CD14-positive monocyte (primary cell): ENCODE results near the gene SPAG16. TPM values are rescaled to one million over a fixed set of nuclear protein-coding genes. Genes with fewer than 3 reads are reported as not detected.

Experiments used
- DNase-seq, 3 donors: peaks; one replicate each; pipeline ENCODE4 v3.0.0-alpha.2; 2011 to 2022
- H2AFZ ChIP-seq: 2 replicates; pipeline ENCODE4 v1.6.0; 2012; ENCODE audit warnings: mild to moderate bottlenecking, low read depth, low read length, inconsistent platforms; ENCODE audit not compliant: insufficient read depth, poor library complexity, severe bottlenecking
- H3K27ac ChIP-seq, 2 donors: 1 replicate in 1 of 2; 2 replicates in 1 of 2; pipeline ENCODE4 v1.5.1; 2012 to 2013; ENCODE audit warnings: low read length in 2 of 2, control low read depth in 1 of 2, inconsistent platforms in 1 of 2, low read depth in 1 of 2, mild to moderate bottlenecking in 1 of 2
- H3K27me3 ChIP-seq, 2 donors: one replicate each; pipeline versions ENCODE4 v1.6.0 to v1.6.1; 2011 to 2013; ENCODE audit warnings: low read length in 2 of 2; ENCODE audit not compliant: control insufficient read depth in 2 of 2, insufficient read depth in 2 of 2
- H3K36me3 ChIP-seq, 2 donors: replicated peaks in 1 of 2; 1 replicate in 1 of 2; 2 replicates in 1 of 2; pipeline versions ENCODE4 v1.5.1 to v1.6.1; 2012 to 2013; ENCODE audit warnings: low read length in 2 of 2, control low read depth in 1 of 2, inconsistent platforms in 1 of 2, mild to moderate bottlenecking in 1 of 2; ENCODE audit not compliant: insufficient read depth in 2 of 2, control insufficient read depth in 1 of 2
- H3K4me1 ChIP-seq, 2 donors: 1 replicate in 1 of 2; 2 replicates in 1 of 2; pipeline versions ENCODE4 v1.5.1 to v1.6.1; 2012 to 2013; ENCODE audit warnings: low read length in 2 of 2, control low read depth in 1 of 2, inconsistent platforms in 1 of 2, mild to moderate bottlenecking in 1 of 2, moderate library complexity in 1 of 2; ENCODE audit not compliant: insufficient read depth in 2 of 2, control insufficient read depth in 1 of 2
- H3K4me2 ChIP-seq: replicated peaks from 2 replicates; pipeline ENCODE3; 2012; ENCODE audit warnings: low read length, moderate library complexity, mild to moderate bottlenecking; ENCODE audit not compliant: poor library complexity, severe bottlenecking; ENCODE audit errors: extremely low read depth
- H3K4me3 ChIP-seq, 3 experiments: fragments of 200-600 bp in 1 of 3; sonication (generic) in 1 of 3; replicated peaks in 1 of 3; 1 replicate in 2 of 3; 2 replicates in 1 of 3; pipeline ENCODE4 v1.5.1; 2011 to 2013; ENCODE audit warnings: low read length in 3 of 3, mild to moderate bottlenecking in 3 of 3, control low read depth in 2 of 3, low read depth in 2 of 3, inconsistent platforms in 1 of 3, moderate library complexity in 1 of 3
- H3K79me2 ChIP-seq: 2 replicates; pipeline ENCODE4 v1.6.0; 2012; ENCODE audit warnings: mild to moderate bottlenecking, control low read depth, inconsistent platforms, low read length, moderate library complexity; ENCODE audit not compliant: insufficient read depth
- H3K9ac ChIP-seq: 2 replicates; pipeline ENCODE4 v1.6.0; 2017; ENCODE audit warnings: low read length, mild to moderate bottlenecking; ENCODE audit not compliant: insufficient read depth, poor library complexity, severe bottlenecking
- H3K9me3 ChIP-seq, 2 donors: replicated peaks in 1 of 2; 1 replicate in 1 of 2; 2 replicates in 1 of 2; pipeline versions ENCODE4 v1.5.1 to v1.6.1; 2012 to 2013; ENCODE audit warnings: low read length in 2 of 2, control low read depth in 1 of 2; ENCODE audit not compliant: control insufficient read depth in 1 of 2, insufficient read depth in 1 of 2
- H4K20me1 ChIP-seq: 2 replicates; pipeline ENCODE4 v1.6.0; 2012; ENCODE audit warnings: mild to moderate bottlenecking, low read length, control low read depth, moderate library complexity; ENCODE audit not compliant: insufficient read depth
- H3K27ac Mint-ChIP-seq, 7 donors: one replicate each; pipeline ENCODE4 v1.8.0; 2020; ENCODE audit warnings: mild to moderate bottlenecking in 7 of 7, mixed read lengths in 7 of 7, moderate library complexity in 6 of 7, inconsistent platforms in 2 of 7
- H3K27me3 Mint-ChIP-seq, 3 donors: one replicate each; pipeline ENCODE4 v1.8.0; 2021 to 2022; ENCODE audit warnings: low read depth in 3 of 3, mild to moderate bottlenecking in 3 of 3, mixed read lengths in 3 of 3, moderate library complexity in 3 of 3, inconsistent platforms in 1 of 3
- H3K36me3 Mint-ChIP-seq, 2 donors: one replicate each; pipeline ENCODE4 v1.8.0; 2020; ENCODE audit warnings: mixed read lengths in 2 of 2, inconsistent platforms in 1 of 2, mild to moderate bottlenecking in 1 of 2
- H3K4me1 Mint-ChIP-seq: one replicate; pipeline ENCODE4 v1.8.0; 2020; ENCODE audit warnings: mild to moderate bottlenecking, mixed read lengths
- H3K4me3 Mint-ChIP-seq, 2 donors: one replicate each; pipeline ENCODE4 v1.8.0; 2020; ENCODE audit warnings: mild to moderate bottlenecking in 2 of 2, mixed read lengths in 2 of 2, moderate library complexity in 1 of 2
- H3K9me3 Mint-ChIP-seq, 7 donors: one replicate each; pipeline ENCODE4 v1.8.0; 2020 to 2022; ENCODE audit warnings: mixed read lengths in 7 of 7, mild to moderate bottlenecking in 6 of 7, moderate library complexity in 6 of 7, inconsistent platforms in 2 of 7
- CTCF ChIP-seq: fragments of 200-600 bp; IDR thresholded peaks from one replicate; pipeline ENCODE4 v1.8.0; 2022; ENCODE audit warnings: antibody characterized with exemption, mild to moderate bottlenecking
- WGBS: methylation state at CpG from one replicate; pipeline ENCODE4 v1.1.5; 2013; ENCODE audit warnings: missing lambda C conversion rate; ENCODE audit not compliant: insufficient coverage; 5-methylcytosine and 5-hydroxymethylcytosine counted together
- intact Hi-C, 2 donors: fragments of 100-400 bp; cut with micrococcal nuclease; formaldehyde crosslinking; loops; one replicate each; pipeline versions ENCODE4 v1.15.0 to v1.15.1; 2023
- polyA plus RNA-seq, 3 donors: library from polyadenylated mRNA; depleted of rRNA in 1 of 3; unstranded in 2 of 3; stranded (reverse) in 1 of 3; fragments of 300-500 nt in 2 of 3; fragments of >200 nt in 1 of 3; fragmentation: Illumina TruSeq in 2 of 3; gene quantifications; 1 replicate in 2 of 3; 2 replicates in 1 of 3; pipeline ENCODE4 v1.2.3, GENCODE V29; 2012 to 2021

SPAG16 gene
- polyA plus RNA-seq, 3 donors = 0.12 to 0.30 TPM; not detected in 1

DNA sequence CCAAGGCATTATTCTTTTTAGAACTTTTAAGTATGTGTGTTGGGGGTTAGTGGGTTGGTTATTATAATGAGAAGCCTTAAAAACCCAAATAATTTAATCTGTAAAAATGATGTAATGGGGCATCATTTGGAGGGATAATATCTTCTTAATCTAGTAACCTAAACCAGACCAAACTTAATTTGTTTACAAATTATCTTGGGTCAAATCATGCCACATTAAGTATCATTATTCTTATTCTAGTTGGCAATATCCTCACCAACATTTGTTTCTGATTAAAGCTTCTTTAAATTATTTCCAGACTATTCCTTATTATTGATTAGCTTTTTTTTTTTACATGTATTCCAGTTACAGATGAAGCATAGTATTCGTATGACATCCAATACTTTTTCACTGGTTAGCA, 1041.1 kb downstream of the SPAG16 start:
- Histone ChIP-seq H3K27ac (no peak overlapping the region), H3K79me2 (no peaks in the 10 kb centered on the region), H3K9ac (no peak overlapping the region), H3K4me3 (no peak overlapping the region), H3K27me3 (no peaks in the 10 kb centered on the region), H3K9me3 (no peaks in the 10 kb centered on the region), H3K4me2 (no peak overlapping the region), H3K4me1 (no peaks in the 10 kb centered on the region), H3K36me3 (no peaks in the 10 kb centered on the region), H4K20me1 (no peaks in the 10 kb centered on the region), H2AFZ (no peak overlapping the region)
- Mint-ChIP-seq H3K27me3 (peaks cover 0 to 2% (median 0%) of the 10 kb centered on the region in 3 donors), H3K4me3 (no peak overlapping the region), H3K9me3 (peaks cover 0 to 4% (median 0%) of the 10 kb centered on the region in 7 donors), H3K4me1 (no peaks in the 10 kb centered on the region), H3K27ac (no peak overlapping the region), H3K36me3 (no peaks in the 10 kb centered on the region)
- intact Hi-C loops = no loop called here
- WGBS = no CpG with 5 or more reads among the region's 1 CpG
- no peak for TF ChIP-seq CTCF
- DNase-seq = no peak

DNA sequence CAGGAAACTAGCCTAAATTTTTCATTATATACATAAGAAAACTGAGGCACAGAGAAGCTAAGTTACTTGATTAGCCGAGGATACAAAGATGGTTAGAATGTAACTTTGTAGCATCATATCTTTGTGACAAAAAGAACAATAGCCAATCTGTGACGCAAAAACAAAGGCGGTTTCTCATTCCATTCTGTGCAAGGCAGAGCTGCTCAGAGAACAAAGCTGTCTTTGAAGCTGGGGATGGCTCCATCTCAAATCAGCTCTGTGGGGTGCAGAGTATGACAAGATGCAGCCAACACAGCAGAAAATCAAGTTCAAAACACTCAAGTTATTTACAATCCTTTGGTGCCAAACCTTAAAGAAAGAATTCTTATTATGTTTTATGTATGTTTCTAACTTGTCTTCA, 1044.7 kb downstream of the SPAG16 start:
- 95% methylated on average over 2 of the region's 3 CpGs for WGBS

More for the DNA sequence above, 1044.7 kb downstream of the SPAG16 start:
- H3K36me3 Mint-ChIP-seq = no peaks in the 10 kb centered on the region
- no peak for DNase-seq
- Histone ChIP-seq H3K4me1 (no peaks in the 10 kb centered on the region), H3K4me2 (no peak overlapping the region), H3K36me3 (no peaks in the 10 kb centered on the region), H4K20me1 (no peaks in the 10 kb centered on the region), H3K27ac (no peak overlapping the region), H3K27me3 (no peaks in the 10 kb centered on the region), H3K4me3 (no peak overlapping the region), H2AFZ (no peak overlapping the region), H3K79me2 (no peaks in the 10 kb centered on the region), H3K9me3 (no peaks in the 10 kb centered on the region), H3K9ac (no peak overlapping the region)
- H3K9me3 Mint-ChIP-seq = peaks cover 0 to 3% (median 2%) of the 10 kb centered on the region in 7 donors
- no peak overlapping the region for H3K27ac Mint-ChIP-seq
- no peak overlapping the region for H3K4me3 Mint-ChIP-seq
- intact Hi-C loops = no loop called here
- H3K4me1 Mint-ChIP-seq = no peaks in the 10 kb centered on the region
- peaks cover 0 to 1% (median 0%) of the 10 kb centered on the region in 3 donors for H3K27me3 Mint-ChIP-seq
- TF ChIP-seq CTCF = no peak
